ENCODE measurements around the gene ATG16L2.

GRCh38 chr11:72828692-72829101, 14.5 kb downstream of the ATG16L2 start:
- TF ChIP-seq TOX (CRISPR knock-in tag; IDR thresholded peaks at IDR 0.05; ENCODE audit: borderline replicate concordance) = no peak
- no peak for TF ChIP-seq CSDC2 (CRISPR knock-in tag; IDR thresholded peaks at IDR 0.05)
- TF ChIP-seq ZFP30 (CRISPR knock-in tag; IDR thresholded peaks at IDR 0.05) = no peak
- TF ChIP-seq ARNTL (CRISPR knock-in tag; IDR thresholded peaks at IDR 0.05; ENCODE audit: borderline replicate concordance, low read depth) = no peak
- no peak for TF ChIP-seq ZNF70 (CRISPR knock-in tag; IDR thresholded peaks at IDR 0.05)
- TF ChIP-seq OSR1 (CRISPR knock-in tag; IDR thresholded peaks at IDR 0.05) = no peak
- TF ChIP-seq TCF4 (CRISPR knock-in tag; IDR thresholded peaks at IDR 0.05; ENCODE audit: borderline replicate concordance) = no peak
- TF ChIP-seq CREB5 (CRISPR knock-in tag; IDR thresholded peaks at IDR 0.05; ENCODE audit: low read depth) = no peak
- TF ChIP-seq PATZ1 (CRISPR knock-in tag; IDR thresholded peaks at IDR 0.05; ENCODE audit: borderline replicate concordance) = no peak
- no peak for TF ChIP-seq ISL1 (CRISPR knock-in tag; IDR thresholded peaks at IDR 0.05)
- TF ChIP-seq RARB (CRISPR knock-in tag; IDR thresholded peaks at IDR 0.05) = no peak
